Measurements from ENCODE around the gene TLX2. TPM values are rescaled to one million over a fixed set of nuclear protein-coding genes. Genes with fewer than 3 reads are reported as not detected.
"Not testable (repeated sequence)": the region's sequence is repeated elsewhere in the genome, so short reads cannot be mapped to it uniquely, and the experiment has no call there.

TLX2 gene
- total and polyA plus RNA-seq, 7 donors = 1.0 to 2.5 (median 1.6) TPM; not detected in 2

GRCh38 chr2:74482801-74483674 is 31.2 kb upstream of the TLX2 start, which contains the start of the genes CCDC142 and TTC31:
CCDC142 (minus strand) TSS chr2:74482998; CDS start chr2:74482837, 161 bp downstream.
TTC31 (plus strand) TSS chr2:74483081; CDS start chr2:74483096, 15 bp downstream.
- peak within 1 kb of the TSS; percentile 62 to 79 (median 76) for H3K4me3 ChIP-seq
- H3K27ac ChIP-seq = peak within 1 kb of the TSS; percentile 87 to 92 (median 90)
- 1% methylated on average over 50 of the region's 50 CpGs for WGBS, 2 donors
- H3K27me3 ChIP-seq = no peaks in the 10 kb centered on the region
- DNase-seq = peak; percentile 98
- H3K4me1 ChIP-seq = peaks cover 0 to 33% (median 28%) of the 10 kb centered on the region in 4 donors
- H3K9me3 ChIP-seq = no peaks in the 10 kb centered on the region
- H3K36me3 ChIP-seq = peaks cover 0 to 58% (median 8%) of the 10 kb centered on the region in 4 donors
- intact Hi-C loops (cut with DNase I) = loop anchor here (1.0 to 2.0 kb wide), 5 partner anchors 24 to 104 kb away; partner anchors contain the start of genes AUP1, DOK1, HTRA2 and INO80B
- TF ChIP-seq CTCF (IDR thresholded peaks at IDR 0.05) (peak; percentile 81 to 91 (median 84)), POLR2A (IDR thresholded peaks at IDR 0.05) (peak in 1 of 2 donors; percentile 46), EP300 (IDR thresholded peaks at IDR 0.05) (no peak), POLR2AphosphoS5 (IDR thresholded peaks at IDR 0.05) (peak; percentile 69 to 81 (median 78))

GRCh38 chr2:74483675-74484164 is 30.5 kb upstream of the TLX2 start:
- WGBS, 2 donors = 84 to 86% methylated on average over 19 of the region's 19 CpGs
- Histone ChIP-seq H3K36me3 (peaks cover 0 to 58% (median 11%) of the 10 kb centered on the region in 4 donors), H3K27ac (peak overlapping the region; percentile 87 to 92 (median 90)), H3K4me3 (peak overlapping the region; percentile 62 to 79 (median 76)), H3K4me1 (peaks cover 0 to 33% (median 28%) of the 10 kb centered on the region in 4 donors)
- not testable (repeated sequence) for DNase-seq, H3K9me3 ChIP-seq, H3K27me3 ChIP-seq
- intact Hi-C loops (cut with DNase I) = loop anchor here (1.0 to 2.0 kb wide), 4 partner anchors 24 to 104 kb away; partner anchors contain the start of genes AUP1, DOK1, HTRA2 and PCGF1

GRCh38 chr2:74486141-74486540 is 28.1 kb upstream of the TLX2 start:
- Histone ChIP-seq H3K36me3 (peaks cover 0 to 61% (median 25%) of the 10 kb centered on the region in 4 donors), H3K4me3 (no peak overlapping the region), H3K27ac (no peak overlapping the region), H3K9me3 (no peaks in the 10 kb centered on the region), H3K27me3 (no peaks in the 10 kb centered on the region), H3K4me1 (peaks cover 0 to 27% (median 21%) of the 10 kb centered on the region in 4 donors)
- intact Hi-C loops (cut with DNase I) = no loop called here
- 94 to 97% methylated on average over 2 of the region's 2 CpGs for WGBS, 2 donors
- DNase-seq = no peak
- TF ChIP-seq POLR2AphosphoS5 (IDR thresholded peaks at IDR 0.05) (no peak), EP300 (IDR thresholded peaks at IDR 0.05) (no peak), POLR2A (IDR thresholded peaks at IDR 0.05) (no peak), CTCF (IDR thresholded peaks at IDR 0.05) (no peak)

GRCh38 chr2:74488643-74489481 is 25.4 kb upstream of the TLX2 start:
- peaks cover 0 to 88% (median 46%) of the 10 kb centered on the region in 4 donors for H3K36me3 ChIP-seq
- H3K9me3 ChIP-seq = no peaks in the 10 kb centered on the region
- H3K4me3 ChIP-seq = no peak overlapping the region
- intact Hi-C loops (cut with DNase I) = no loop called here
- H3K27me3 ChIP-seq = no peaks in the 10 kb centered on the region
- peaks cover 0 to 8% (median 5%) of the 10 kb centered on the region in 4 donors for H3K4me1 ChIP-seq
- TF ChIP-seq CTCF (IDR thresholded peaks at IDR 0.05) = no peak
- no peak for TF ChIP-seq POLR2A (IDR thresholded peaks at IDR 0.05)
- no peak for TF ChIP-seq POLR2AphosphoS5 (IDR thresholded peaks at IDR 0.05)
- TF ChIP-seq EP300 (IDR thresholded peaks at IDR 0.05) = no peak
- 94 to 96% methylated on average over 9 of the region's 9 CpGs for WGBS, 2 donors
- no peak for DNase-seq
- no peak overlapping the region for H3K27ac ChIP-seq

All from sigmoid colon (tissue), 7 donors.